Activated CD8-positive, alpha-beta memory T cell treated with anti-CD3 and anti-CD28 coated beads, Interleukin-2, amount 50 U/mL, for 48 hours (primary cell): ENCODE results near the gene KRT78.

Experiments
- DNase-seq: peaks from one replicate; pipeline ENCODE4 v3.0.0-alpha.2; 2020

The KRT78 gene

DNA sequence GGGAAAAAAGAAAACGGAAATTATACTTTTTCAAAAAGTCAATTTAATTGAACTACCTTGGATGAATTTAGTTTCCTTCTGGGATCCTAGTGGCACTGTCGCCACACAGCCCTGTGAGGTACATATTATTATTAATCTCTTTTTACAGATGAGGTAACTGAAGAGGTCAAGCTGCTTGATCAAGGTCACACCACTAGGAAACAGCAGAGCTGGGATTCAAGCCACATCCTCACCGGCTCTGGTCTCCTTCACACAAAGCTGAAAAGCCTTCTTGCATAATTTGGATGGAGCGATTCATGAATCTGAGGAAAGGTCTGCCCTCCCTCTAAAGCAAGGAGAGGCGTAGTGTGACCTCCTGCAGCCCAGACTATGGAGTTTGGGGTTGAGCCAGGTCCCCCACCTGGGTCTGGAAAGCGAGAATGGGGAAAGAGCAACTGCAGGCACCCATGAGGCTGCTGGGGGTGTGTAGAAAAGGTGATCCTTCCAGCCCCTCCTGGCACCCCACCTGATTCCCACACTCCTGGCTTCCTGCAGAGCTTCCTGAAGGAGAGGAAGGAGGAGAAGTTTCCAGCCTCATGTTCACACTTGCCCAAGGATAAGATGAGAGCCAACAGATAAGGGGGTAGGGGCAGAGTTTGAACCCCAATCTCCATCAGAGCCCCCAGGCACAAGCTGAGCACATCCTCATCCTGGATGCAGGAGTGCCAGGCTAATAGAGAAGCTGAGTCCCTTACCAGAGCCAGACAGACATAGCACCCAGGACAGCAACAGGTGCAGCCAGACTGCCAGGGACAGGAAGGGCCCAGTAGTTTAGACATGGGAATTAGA lies 10.8 kb downstream of the KRT78 start:
- no peak for DNase-seq

GRCh38 chr12:52837413-52837741 lies 11.4 kb downstream of the KRT78 start:
- no peak for DNase-seq

DNA sequence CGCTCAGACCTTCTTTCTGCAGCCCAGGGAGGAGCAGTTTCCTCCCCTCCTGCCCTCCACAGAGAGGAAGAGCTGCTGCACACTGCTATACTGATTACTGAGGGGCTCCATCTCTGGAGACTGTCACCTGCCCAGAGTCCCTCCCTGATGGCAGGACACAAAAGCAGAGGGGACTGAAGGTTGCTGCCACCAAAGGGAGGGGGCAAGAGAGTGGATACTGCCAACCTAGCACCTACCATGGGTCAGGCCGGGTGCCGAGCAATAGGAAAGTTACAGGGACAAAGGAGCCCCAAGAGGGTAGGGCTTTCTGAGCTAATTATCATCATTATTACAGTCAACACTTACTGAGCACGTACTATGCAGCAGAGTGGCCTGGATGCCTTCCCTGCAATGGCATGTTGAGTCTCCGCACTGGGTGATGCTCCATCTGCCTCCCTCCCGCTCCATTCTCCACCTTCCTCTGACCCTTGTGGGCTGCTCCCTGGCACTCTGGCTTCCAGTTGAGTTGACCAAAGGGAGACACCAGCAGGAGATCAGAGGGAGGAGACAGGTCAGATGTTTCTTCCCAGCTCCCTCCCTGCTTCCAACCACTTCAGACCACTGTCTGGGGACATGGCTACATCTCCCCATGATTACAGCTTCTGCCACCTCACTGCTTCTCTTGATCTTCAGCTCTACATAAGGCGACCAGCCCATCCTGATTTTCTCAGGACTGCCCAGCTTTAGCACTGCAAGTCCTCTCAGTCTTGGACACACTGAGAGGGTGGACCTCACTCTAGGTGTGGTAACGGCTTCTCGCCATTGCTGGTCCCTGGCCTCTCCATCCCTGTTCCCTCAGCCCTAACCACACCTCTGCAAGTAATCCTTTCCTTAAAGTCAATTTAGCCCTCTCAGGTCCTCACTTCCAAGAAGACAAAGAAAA lies 12.0 kb downstream of the KRT78 start:
- no peak for DNase-seq

- DNase-seq: peak; percentile 82
These were observed 12.7 kb downstream of the KRT78 start for GRCh38 chr12:52836042-52836466.

- peak; percentile 66 for DNase-seq
These were observed 13.3 kb downstream of the KRT78 start for GRCh38 chr12:52835271-52836041.

GRCh38 chr12:52834727-52835001 lies 14.1 kb downstream of the KRT78 start:
- no peak for DNase-seq

DNA sequence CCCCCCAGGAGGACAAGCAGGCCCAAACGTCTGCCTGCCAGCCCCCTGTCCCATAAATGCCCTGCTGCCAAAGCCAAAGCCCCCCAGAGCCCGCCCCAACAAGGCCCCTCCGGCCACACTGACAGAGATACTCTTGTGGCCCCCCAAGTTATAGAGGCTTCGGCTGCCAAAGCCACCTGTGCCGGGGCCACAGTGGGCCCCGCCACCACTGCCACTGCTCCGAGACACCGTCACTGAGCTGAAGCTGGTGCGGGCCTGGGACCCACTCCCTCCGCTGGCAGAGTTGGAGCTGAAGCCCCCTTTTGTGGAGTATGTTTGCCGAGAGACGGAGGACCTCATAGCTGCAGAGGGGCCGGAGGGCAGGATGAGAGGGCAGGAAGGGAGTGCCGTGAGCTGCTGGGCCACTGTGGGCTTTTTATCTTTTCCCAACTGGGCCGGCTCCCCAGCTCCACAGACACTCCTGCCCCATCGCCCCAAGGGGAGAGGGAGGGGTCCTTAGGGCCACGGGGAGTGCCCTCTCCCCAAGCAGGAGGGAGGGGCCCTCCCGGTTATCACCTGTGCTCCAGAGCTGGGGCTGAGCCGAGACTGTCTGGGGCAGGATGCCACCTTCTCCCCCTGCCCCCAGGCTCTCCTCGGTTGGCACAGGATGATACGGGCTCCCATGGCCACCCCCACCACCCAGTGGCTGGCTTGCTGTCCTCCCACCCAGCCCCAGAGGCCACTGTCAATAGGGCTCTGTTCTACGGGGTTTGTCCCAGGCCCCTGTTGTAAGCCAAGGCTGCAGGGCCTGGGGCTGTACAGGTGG lies 14.7 kb downstream of the KRT78 start, which contains the start of gene KRT79:
TSS of gene KRT79 (minus strand) at position 390 of the 805 bp plus-strand sequence. CDS start at position 339, 51 bp downstream.
- DNase-seq: no peak

GRCh38 chr12:52832985-52833905 lies 15.5 kb downstream of the KRT78 start:
- DNase-seq: no peak

- DNase-seq: no peak
These were observed 16.3 kb downstream of the KRT78 start for GRCh38 chr12:52832451-52832850.

DNA sequence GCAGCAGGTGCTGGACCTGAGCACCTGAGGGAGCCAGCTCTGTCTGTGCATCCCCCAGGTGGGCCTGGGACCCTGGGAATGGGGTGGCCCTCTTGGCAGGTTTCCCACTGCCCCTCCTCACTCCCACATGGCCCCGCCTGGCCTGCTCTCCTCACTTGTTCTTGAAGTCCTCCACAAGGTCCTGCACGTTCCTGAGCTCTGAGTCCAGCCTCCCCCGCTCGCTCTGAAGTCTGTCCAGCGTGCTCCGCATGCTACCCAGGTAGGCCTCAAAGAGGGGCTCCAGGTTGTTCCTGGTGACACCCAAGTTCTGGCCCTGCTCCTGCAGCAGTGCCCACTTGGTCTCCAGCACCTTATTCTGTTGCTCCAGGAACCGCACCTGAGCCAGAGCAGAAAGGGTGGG lies 17.5 kb downstream of the KRT78 start:
- DNase-seq: no peak

DNA sequence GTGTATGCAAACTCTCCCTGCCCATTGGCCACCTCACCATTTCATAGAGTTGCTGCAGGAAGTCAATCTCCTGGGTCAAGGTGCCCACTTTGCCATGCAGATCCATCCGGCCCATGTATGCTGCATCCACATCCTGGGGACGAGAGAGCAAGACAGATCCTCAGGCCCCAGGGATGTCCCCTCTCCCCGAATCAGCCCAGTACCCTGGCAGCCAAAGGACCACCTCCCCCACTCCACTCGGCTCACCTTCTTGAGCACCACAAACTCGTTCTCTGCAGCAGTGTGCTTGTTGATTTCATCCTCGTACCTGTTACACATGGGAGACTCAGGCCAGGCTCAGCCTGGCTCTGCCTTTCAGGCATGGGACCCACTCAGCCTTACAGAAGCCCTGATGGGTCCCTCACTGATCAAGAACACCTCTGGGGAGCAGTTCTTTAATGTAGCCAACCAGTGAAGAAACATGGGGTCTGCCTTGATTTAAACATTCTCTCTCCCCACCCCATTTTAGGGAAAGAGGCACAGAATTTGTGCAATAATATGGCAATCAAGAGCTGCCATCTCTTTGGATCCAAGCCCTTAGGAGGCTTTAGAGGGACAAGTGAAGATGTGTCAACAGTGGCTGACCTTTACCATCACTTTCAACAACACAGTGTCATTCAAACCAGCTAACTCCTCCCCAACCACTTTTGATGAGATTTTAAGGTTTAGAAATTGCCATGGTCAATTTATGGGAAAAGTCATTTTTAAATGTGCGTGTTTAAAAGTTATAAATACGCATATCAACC lies 18.6 kb downstream of the KRT78 start:
- no peak for DNase-seq

DNA sequence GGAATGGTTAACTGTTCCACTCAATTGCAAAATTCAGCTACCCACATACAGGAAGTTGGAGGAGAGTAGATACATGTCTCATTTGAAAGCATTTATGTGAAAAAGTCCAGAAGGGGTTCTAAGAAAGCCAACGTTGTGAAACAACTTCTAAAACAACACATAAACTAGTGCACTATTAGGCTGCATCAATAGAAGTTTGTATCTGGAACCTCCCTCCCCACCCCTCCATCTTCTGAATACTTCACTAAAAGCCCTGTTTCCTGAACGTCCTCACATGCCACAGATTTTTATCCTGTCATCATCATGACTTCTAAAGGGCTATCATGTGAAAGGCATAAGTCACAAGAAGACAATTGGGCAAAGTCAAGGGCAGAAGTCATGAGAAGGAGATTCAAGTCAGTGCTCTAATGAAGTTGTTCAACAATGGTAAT lies 20.2 kb downstream of the KRT78 start:
- DNase-seq: no peak

DNA sequence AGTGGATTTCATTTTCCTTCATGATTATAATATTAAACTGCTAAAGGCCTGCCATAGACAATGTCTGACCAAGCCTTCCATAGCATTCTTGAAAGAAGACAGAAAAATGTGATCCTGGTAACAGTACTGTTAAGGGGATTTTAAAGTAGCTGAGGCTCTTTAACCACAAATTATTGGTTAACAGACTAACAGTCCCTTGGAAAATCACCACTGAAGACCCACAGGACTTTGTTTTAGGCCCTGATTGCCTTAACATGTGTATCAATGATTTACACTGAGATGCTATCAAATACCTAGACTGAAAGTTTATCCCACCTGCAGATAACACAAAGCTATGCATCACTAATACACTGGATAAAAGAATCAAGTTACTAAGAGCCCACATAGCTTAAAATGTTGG lies 20.6 kb downstream of the KRT78 start:
- no peak for DNase-seq

- no peak for DNase-seq
These were observed 21.2 kb downstream of the KRT78 start for GRCh38 chr12:52827499-52828090.

DNA sequence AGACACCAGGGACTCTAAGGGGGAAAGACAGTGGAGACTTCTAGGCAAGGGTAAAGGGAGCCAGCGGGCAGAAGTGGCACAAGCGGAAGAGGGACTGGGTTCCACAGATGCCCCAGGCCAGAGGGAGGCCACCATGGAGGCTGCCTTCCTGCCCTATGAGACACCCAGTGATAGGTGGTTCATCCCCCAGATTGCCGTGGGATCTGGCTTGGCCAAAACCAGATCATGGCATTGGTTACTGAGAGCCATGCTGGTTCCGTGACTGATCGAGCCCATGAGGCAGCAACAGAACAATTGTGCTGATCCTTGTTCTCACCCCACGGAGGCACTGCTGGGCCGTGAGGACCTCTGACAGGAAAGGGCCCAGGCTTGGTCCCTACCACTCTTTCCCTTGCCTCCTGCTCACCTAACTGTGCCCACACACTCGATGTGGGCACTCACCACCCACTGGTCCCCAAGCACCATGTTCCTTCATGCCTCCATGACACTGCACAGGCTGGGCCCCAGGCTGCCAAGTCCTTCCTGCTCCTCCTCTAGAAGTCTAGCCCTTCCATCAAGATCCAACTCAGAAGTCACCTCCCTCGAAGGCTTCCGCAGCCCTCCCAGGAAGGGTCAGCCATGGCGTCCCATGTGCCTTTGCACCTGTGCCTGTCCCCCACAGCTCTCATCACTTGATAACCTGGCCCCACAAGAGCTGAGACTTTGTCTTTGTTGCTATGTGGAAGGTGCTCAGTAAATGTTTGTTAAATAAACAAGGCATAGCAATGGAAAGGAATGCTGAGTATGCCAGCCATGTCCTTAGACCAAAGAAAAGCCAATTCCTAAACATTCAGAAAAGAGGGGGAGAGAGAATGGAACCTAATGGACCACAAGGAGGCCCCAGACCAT lies 21.9 kb downstream of the KRT78 start:
- no peak for DNase-seq

GRCh38 chr12:52825961-52826360 lies 22.8 kb downstream of the KRT78 start:
- DNase-seq: no peak

DNA sequence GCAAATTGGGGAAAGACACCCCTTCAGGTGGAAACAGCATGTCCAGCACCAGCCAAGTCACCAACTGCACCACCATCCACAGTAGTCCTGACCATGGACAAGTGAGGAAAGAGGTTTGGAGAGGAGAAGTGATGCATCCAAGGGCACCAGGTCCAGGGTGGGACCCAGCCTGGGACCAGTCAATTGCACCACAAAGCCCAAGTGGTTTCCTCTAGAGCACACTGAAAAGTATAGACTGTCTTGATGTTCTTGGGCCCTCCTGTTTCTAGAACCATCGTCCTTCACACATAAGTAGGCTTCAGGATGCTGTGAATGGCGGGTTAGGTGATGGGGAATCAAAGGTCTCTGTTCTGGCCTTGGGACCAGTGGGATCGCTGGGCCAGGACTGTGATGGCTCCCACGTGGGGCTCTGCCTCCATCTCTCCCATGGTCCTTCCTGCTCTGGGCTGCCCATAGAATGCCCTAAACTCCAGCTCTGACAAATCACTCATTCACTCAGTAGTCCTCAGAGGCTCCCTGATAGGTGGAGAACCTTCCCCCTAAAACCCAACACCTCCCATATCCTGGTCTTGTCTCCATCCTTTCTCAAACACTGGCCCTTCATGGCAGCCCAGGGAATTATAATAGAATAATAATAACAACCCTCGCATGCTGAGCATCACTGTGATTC lies 23.9 kb downstream of the KRT78 start:
- DNase-seq: no peak

GRCh38 chr12:52823761-52824450 lies 24.9 kb downstream of the KRT78 start:
- no peak for DNase-seq
